ENCODE measurements around the gene ANKRD11.
A peak's percentile ranks its signal among the peaks of the same experiment; 100 is the strongest.

The ANKRD11 gene

DNA sequence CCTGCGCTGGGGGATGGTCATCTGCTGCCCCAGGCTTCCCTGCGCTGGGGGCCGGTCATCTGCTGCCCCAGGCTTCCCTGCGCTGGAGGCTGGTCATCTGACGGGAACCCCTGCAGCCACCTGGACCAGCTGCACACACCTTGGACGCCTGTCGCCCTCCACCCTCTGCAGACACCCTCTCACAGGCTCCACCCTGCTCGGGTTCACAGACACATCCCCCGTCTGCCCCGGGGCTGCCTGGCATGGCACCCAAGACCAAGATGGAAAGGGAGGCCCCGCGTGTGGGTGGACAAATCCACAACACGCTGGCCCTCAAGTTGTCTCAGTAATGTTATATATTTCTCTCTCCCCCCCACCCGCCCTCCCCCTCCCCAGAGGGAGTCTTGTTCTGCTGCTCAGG, 89.6 kb downstream of the ANKRD11 start:
- Histone ChIP-seq H3K27me3 (ENCODE audit: insufficient read depth, low read depth, severe bottlenecking) (no peaks in the 10 kb centered on the region), H3K36me3 (no peaks in the 10 kb centered on the region), H3K9me3 (ENCODE audit: severe bottlenecking) (no peaks in the 10 kb centered on the region), H3K27ac (no peak overlapping the region), H3K4me3 (ENCODE audit: low read depth, low read length) (no peak overlapping the region)
- no peak for DNase-seq
- TF ChIP-seq, protein P1, sequence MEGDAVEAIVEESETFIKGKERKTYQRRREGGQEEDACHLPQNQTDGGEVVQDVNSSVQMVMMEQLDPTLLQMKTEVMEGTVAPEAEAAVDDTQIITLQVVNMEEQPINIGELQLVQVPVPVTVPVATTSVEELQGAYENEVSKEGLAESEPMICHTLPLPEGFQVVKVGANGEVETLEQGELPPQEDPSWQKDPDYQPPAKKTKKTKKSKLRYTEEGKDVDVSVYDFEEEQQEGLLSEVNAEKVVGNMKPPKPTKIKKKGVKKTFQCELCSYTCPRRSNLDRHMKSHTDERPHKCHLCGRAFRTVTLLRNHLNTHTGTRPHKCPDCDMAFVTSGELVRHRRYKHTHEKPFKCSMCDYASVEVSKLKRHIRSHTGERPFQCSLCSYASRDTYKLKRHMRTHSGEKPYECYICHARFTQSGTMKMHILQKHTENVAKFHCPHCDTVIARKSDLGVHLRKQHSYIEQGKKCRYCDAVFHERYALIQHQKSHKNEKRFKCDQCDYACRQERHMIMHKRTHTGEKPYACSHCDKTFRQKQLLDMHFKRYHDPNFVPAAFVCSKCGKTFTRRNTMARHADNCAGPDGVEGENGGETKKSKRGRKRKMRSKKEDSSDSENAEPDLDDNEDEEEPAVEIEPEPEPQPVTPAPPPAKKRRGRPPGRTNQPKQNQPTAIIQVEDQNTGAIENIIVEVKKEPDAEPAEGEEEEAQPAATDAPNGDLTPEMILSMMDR (IDR thresholded peaks at IDR 0.05; ENCODE audit: low read depth, low read length) = no peak

DNA sequence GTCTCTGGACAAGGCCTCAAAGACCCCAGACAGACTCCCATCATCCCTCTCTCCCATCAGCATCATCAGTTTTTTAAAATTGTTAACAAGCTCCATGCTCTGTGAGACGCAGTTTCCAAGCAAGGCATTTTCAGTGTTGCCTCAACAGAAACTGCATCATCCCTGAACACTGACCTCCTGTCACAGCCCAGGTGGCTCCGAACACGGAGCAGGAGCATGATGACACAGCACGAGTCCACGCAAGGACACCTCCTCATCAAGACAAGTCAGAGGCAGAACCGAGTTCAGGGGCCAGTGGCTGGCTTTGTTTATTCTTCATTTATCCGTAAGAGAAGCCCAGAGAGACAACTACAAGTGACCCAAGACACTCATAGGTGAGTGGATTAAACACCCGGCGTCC, 91.4 kb downstream of the ANKRD11 start:
- TF ChIP-seq, protein P1 (IDR thresholded peaks at IDR 0.05; ENCODE audit: low read depth, low read length) = no peak
- DNase-seq = no peak
- Histone ChIP-seq H3K4me3 (ENCODE audit: low read depth, low read length) (no peak overlapping the region), H3K36me3 (no peaks in the 10 kb centered on the region), H3K27ac (no peak overlapping the region), H3K9me3 (ENCODE audit: severe bottlenecking) (no peaks in the 10 kb centered on the region), H3K27me3 (ENCODE audit: insufficient read depth, low read depth, severe bottlenecking) (no peaks in the 10 kb centered on the region)

DNA sequence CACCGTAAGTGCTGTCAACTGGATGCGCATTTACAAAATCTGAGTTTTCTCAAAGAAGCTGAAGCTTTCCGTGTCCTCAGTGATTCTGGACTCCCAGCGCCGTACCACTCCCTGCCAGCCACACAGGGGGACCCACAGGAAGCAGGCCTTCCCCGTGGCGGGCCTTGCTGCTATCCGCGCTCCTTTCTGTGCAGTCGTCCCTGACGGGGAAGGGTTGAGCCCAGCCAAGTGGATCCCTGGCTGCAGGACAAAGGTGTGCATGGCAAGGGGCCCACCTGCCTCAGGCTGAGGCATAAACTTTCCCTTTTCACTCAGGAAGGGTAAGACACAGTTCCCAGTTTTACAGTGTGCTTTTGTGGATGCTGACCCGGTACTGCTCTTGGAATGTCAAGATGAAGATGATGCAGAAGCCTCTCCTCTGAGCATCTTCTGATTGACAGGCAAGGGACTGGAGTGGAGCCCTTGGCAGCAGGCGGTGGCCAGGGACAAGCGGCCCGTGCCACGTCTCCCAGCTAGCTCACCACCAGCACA, 93.0 kb downstream of the ANKRD11 start:
- no peaks in the 10 kb centered on the region for H3K36me3 ChIP-seq
- H3K4me3 ChIP-seq (ENCODE audit: low read depth, low read length) = no peak overlapping the region
- TF ChIP-seq, protein P1 (IDR thresholded peaks at IDR 0.05; ENCODE audit: low read depth, low read length) = no peak
- DNase-seq = no peak
- H3K9me3 ChIP-seq (ENCODE audit: severe bottlenecking) = no peaks in the 10 kb centered on the region
- no peak overlapping the region for H3K27ac ChIP-seq
- no peaks in the 10 kb centered on the region for H3K27me3 ChIP-seq (ENCODE audit: insufficient read depth, low read depth, severe bottlenecking)

DNA sequence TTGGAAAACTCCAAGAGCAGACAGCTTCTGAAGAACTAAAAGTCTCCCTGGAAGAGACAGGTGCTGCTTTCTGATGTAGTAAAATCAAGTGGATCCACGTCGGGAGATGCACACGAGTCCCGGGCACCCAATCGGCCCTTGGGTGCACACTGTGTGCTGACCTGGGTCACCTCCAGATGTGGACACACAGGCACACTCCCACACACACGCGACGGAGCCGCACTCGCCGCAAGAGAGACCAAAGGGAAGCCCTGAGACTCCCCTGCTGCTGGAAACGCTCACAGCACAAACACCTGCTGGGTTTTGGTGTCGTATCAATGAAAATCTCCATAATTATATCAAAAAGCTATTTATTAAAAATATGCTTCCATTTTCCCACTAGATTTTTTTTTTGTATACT, 94.2 kb downstream of the ANKRD11 start:
- Histone ChIP-seq H3K27ac (no peak overlapping the region), H3K4me3 (ENCODE audit: low read depth, low read length) (no peak overlapping the region), H3K9me3 (ENCODE audit: severe bottlenecking) (no peaks in the 10 kb centered on the region), H3K27me3 (ENCODE audit: insufficient read depth, low read depth, severe bottlenecking) (no peaks in the 10 kb centered on the region), H3K36me3 (no peaks in the 10 kb centered on the region)
- TF ChIP-seq, protein P1 (IDR thresholded peaks at IDR 0.05; ENCODE audit: low read depth, low read length) = no peak
- no peak for DNase-seq

DNA sequence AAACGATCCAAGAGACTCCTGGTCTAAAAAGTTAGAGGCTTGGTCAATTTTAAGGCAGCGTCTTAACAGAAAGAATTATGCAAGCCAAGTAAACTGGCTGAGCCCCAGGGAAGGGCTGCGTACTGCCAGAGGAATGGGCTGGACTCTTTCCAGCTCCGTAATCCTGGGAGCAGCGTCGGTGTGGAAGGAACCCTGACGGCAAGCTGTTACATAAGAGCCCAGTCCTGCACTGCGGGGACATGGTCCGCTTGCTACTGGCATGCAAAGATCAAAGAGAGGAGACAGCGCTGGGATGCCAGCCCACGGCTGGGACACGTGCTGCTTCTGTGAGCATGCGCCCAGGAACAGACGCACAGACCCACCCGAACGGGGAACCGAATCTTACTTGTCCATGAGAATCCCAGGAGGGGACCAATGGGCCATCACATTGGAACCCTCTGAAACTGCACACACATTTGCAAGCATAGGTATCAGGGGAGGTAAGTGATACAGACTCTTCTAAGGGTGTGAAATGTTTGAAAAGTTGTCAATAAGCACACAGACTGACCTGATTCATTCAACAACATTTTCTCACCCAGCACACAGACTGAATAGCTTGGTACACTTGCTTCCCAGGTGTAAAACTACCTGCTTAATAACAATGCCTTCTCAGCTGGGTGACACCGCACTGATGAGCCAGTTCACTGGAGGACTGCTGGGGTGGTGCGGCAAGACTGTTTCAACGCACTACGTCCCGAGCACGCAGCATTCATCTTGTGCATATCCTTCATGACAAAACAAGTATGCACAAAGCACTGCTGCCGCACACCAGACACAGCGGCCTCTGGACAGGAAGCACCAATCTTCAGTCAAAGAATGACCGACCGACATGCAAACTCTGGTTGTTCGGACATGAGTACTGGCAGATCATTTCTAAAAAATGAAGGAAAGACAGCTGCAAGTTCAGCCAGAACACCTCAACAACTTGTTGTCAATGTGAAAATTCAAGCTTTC, 94.9 kb downstream of the ANKRD11 start:
- Histone ChIP-seq H3K9me3 (ENCODE audit: severe bottlenecking) (no peaks in the 10 kb centered on the region), H3K4me3 (ENCODE audit: low read depth, low read length) (no peak overlapping the region), H3K27me3 (ENCODE audit: insufficient read depth, low read depth, severe bottlenecking) (no peaks in the 10 kb centered on the region), H3K27ac (no peak overlapping the region), H3K36me3 (no peaks in the 10 kb centered on the region)
- TF ChIP-seq, protein P1 (IDR thresholded peaks at IDR 0.05; ENCODE audit: low read depth, low read length) = no peak
- DNase-seq = peak; percentile 14
